Thyroid gland (tissue), 4 donors: Measurements from ENCODE around the gene CCDC183.
"Not testable (repeated sequence)": the region's sequence is repeated elsewhere in the genome, so short reads cannot be mapped to it uniquely, and the experiment has no call there.

Experiments
- CTCF ChIP-seq, 6 experiments: fragments of 200-600 bp in 3 of 6; fragments of 450-650 bp in 3 of 6; sonication (generic) in 3 of 6; IDR thresholded peaks; one replicate each; pipeline ENCODE4 v1.5.1; 2016 to 2019; ENCODE audit warnings: antibody characterized with exemption in 6 of 6, mild to moderate bottlenecking in 2 of 6, inconsistent platforms in 1 of 6, moderate library complexity in 1 of 6
- POLR2A ChIP-seq, 2 donors: fragments of 450-650 bp; IDR thresholded peaks; one replicate each; pipeline ENCODE4 v1.6.1; 2017; ENCODE audit warnings: antibody characterized with exemption in 2 of 2, mild to moderate bottlenecking in 2 of 2, moderate library complexity in 1 of 2

- not testable (repeated sequence) for TF ChIP-seq CTCF, POLR2A (IDR thresholded peaks at IDR 0.05)
Measured at GRCh38 chr9:136786983-136787382, 9.2 kb upstream of the CCDC183 start.
